ENCODE results near the gene SH3D21.

GRCh38 chr1:36328713-36329112 lies 22.5 kb downstream of the SH3D21 start:
- no peak for TF ChIP-seq CTCF (IDR thresholded peaks at IDR 0.05)
- TF ChIP-seq EZH2 (IDR thresholded peaks at IDR 0.05; ENCODE audit: borderline replicate concordance, insufficient read depth, low read depth, low read length, poor library complexity, severe bottlenecking), result no peak

Data from B cell (primary cell).